Measurements from ENCODE around the gene SPECC1. TPM values are rescaled to one million over a fixed set of nuclear protein-coding genes. Genes with fewer than 3 reads are reported as not detected.

The SPECC1 gene
- total RNA-seq, 4 donors from 2014 or later, result 22.5 to 36.3 (median 33.2) TPM

- no peak for TF ChIP-seq CTCF (IDR thresholded peaks at IDR 0.05)
- no peak for TF ChIP-seq POLR2A (IDR thresholded peaks at IDR 0.05)
- TF ChIP-seq EP300 (IDR thresholded peaks at IDR 0.05), result no peak
- no peak for TF ChIP-seq POLR2AphosphoS5 (IDR thresholded peaks at IDR 0.05)
- 81 to 87% methylated on average over 4 of the region's 5 CpGs for WGBS, 2 donors (ENCODE audit: low coverage in 1 of 2)
- H3K4me1 ChIP-seq, result no peaks in the 10 kb centered on the region
- H3K27ac ChIP-seq, result no peak overlapping the region
- ATAC-seq, result no peak
- no peak overlapping the region for H3K4me3 ChIP-seq
- H3K36me3 ChIP-seq, result peaks cover 0 to 9% of the 10 kb centered on the region in 2 donors
- H3K9me3 ChIP-seq, result no peaks in the 10 kb centered on the region
- no peaks in the 10 kb centered on the region for H3K27me3 ChIP-seq
Measured at GRCh38 chr17:20200016-20200795, 191.0 kb downstream of the SPECC1 start.

GRCh38 chr17:20200865-20201458, 191.8 kb downstream of the SPECC1 start:
- WGBS, 2 donors (ENCODE audit: low coverage in 1 of 2), result 88 to 89% methylated on average over 8 to 10 of the region's 10 CpGs
- TF ChIP-seq POLR2AphosphoS5 (IDR thresholded peaks at IDR 0.05) (no peak), POLR2A (IDR thresholded peaks at IDR 0.05) (no peak), CTCF (IDR thresholded peaks at IDR 0.05) (no peak), EP300 (IDR thresholded peaks at IDR 0.05) (no peak)
- ATAC-seq, result no peak

GRCh38 chr17:20202141-20202621, 193.0 kb downstream of the SPECC1 start:
- no peaks in the 10 kb centered on the region for H3K27me3 ChIP-seq
- no peak overlapping the region for H3K4me3 ChIP-seq
- H3K9me3 ChIP-seq, result no peaks in the 10 kb centered on the region
- no peaks in the 10 kb centered on the region for H3K4me1 ChIP-seq
- no peak for ATAC-seq
- TF ChIP-seq POLR2A (IDR thresholded peaks at IDR 0.05) (no peak), EP300 (IDR thresholded peaks at IDR 0.05) (no peak)
- H3K36me3 ChIP-seq, result peaks cover 0 to 9% of the 10 kb centered on the region in 2 donors
- WGBS, 2 donors (ENCODE audit: low coverage in 1 of 2), result 89 to 90% methylated on average over 2 of the region's 3 CpGs
- H3K27ac ChIP-seq, result no peak overlapping the region

More at GRCh38 chr17:20200865-20201458, 191.8 kb downstream of the SPECC1 start:
- H3K27me3 ChIP-seq, result no peaks in the 10 kb centered on the region
- H3K27ac ChIP-seq, result no peak overlapping the region
- H3K9me3 ChIP-seq, result no peaks in the 10 kb centered on the region
- peaks cover 0 to 9% of the 10 kb centered on the region in 2 donors for H3K36me3 ChIP-seq
- H3K4me1 ChIP-seq, result no peaks in the 10 kb centered on the region
- H3K4me3 ChIP-seq, result no peak overlapping the region

GRCh38 chr17:20203018-20203417, 193.9 kb downstream of the SPECC1 start:
- Histone ChIP-seq H3K9me3 (no peaks in the 10 kb centered on the region), H3K27ac (no peak overlapping the region), H3K36me3 (peaks cover 0 to 9% of the 10 kb centered on the region in 2 donors), H3K4me3 (no peak overlapping the region), H3K4me1 (no peaks in the 10 kb centered on the region), H3K27me3 (no peaks in the 10 kb centered on the region)
- TF ChIP-seq POLR2A (IDR thresholded peaks at IDR 0.05) (no peak), EP300 (IDR thresholded peaks at IDR 0.05) (no peak), CTCF (IDR thresholded peaks at IDR 0.05) (no peak), POLR2AphosphoS5 (IDR thresholded peaks at IDR 0.05) (no peak)
- ATAC-seq, result no peak
- 100% methylated on average over 2 of the region's 2 CpGs; no CpG with 5 or more reads in 1 of the 2 donors for WGBS, 2 donors (ENCODE audit: low coverage in 1 of 2)

- H3K27ac ChIP-seq, result no peak overlapping the region
- TF ChIP-seq POLR2AphosphoS5 (IDR thresholded peaks at IDR 0.05), result no peak
- no peak for TF ChIP-seq CTCF (IDR thresholded peaks at IDR 0.05)
- no peak for TF ChIP-seq POLR2A (IDR thresholded peaks at IDR 0.05)
- no peak for TF ChIP-seq EP300 (IDR thresholded peaks at IDR 0.05)
- no peaks in the 10 kb centered on the region for H3K4me1 ChIP-seq
- H3K9me3 ChIP-seq, result no peaks in the 10 kb centered on the region
- peaks cover 0 to 9% of the 10 kb centered on the region in 2 donors for H3K36me3 ChIP-seq
- no peaks in the 10 kb centered on the region for H3K27me3 ChIP-seq
- no peak overlapping the region for H3K4me3 ChIP-seq
- WGBS, 2 donors (ENCODE audit: low coverage in 1 of 2), result 81 to 89% methylated on average over 3 of the region's 3 CpGs
- no peak for ATAC-seq
Measured at GRCh38 chr17:20203761-20204263, 194.7 kb downstream of the SPECC1 start.

All from gastroesophageal sphincter (tissue), 4 donors.